Left colon (tissue), 2 donors: ENCODE data around the gene PLB1. TPM values are rescaled to one million over a fixed set of nuclear protein-coding genes. Genes with fewer than 3 reads are reported as not detected.

ENCODE experiments used
- ATAC-seq: fragments of 200-7000 bp; cut with Tn5 transposase; one replicate; pipeline ENCODE4 v1.9.1; 2020; ENCODE audit warnings: mild to moderate bottlenecking, moderate library complexity
- DNase-seq, 2 donors: peaks; one replicate each; pipeline ENCODE4 v3.0.0-alpha.2; 2020
- intact Hi-C, 2 donors: fragments of 100-400 bp; cut with DNase I in 1 of 2; cut with micrococcal nuclease in 1 of 2; formaldehyde crosslinking; loops; one replicate each; pipeline versions ENCODE4 v1.11.2 to v1.14.0; 2022; cut with DNase I, micrococcal nuclease
- total RNA-seq, 2 donors: library from RNA; stranded (reverse); fragmentation: NEBNext Ultra II Directional; extraction: Animal tissue kit (Norgen Biotek cat#: 25700); gene quantifications; one replicate each; pipeline ENCODE4 v1.2.1, GENCODE V29; 2021
- donor health status: DM: no; HTN: no; CAD: no.
- donor health status: DM: yes; HTN: yes; CAD: no.

The PLB1 gene
- total RNA-seq, 2 donors from 2014 or later = 0.98 to 4.2 TPM

DNA sequence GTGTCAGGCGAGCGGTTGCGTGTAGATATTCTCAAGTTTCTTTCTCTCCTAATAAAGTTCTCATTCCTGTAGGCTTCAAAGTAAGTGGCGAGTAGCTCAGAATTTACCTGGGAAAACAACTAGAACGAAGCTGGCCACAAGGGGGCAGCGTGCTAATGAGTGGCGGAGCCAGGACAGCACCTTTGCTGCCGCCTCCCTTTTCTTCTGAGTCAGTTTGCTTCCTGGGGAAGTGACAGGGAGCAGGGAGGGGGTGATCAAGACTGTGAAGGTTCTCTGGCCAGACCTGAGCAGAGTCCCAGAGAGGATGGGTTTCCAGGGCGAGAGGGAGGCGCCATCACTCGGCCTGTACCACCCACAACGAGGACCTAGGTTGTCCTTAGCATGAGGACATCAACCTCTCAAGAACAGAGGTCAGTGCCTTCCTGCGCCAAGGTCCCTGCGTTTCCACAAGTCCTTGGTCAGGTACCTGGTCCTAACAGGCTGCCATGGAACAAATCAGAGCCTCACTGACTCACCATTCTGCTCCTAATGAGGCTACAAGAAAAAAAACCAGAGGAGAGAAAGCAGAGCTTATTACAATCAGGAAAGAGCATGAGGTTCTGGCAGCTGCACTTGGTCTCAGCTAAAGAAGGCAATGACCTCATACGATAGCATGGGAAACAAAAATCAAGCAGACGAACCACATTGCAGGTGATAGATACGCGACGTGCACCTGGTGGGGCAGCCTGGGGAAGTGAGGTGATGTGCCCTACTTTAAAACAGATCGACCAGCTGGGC is 98.7 kb downstream of the PLB1 start:
- ATAC-seq = peak; percentile 89
- DNase-seq = peak; percentile 93 to 98
- intact Hi-C loops = loop anchor here in 1 of 2 donors (10.0 kb wide), 1 partner anchor 160 kb away; the partner anchor contains the start of gene PPP1CB

DNA sequence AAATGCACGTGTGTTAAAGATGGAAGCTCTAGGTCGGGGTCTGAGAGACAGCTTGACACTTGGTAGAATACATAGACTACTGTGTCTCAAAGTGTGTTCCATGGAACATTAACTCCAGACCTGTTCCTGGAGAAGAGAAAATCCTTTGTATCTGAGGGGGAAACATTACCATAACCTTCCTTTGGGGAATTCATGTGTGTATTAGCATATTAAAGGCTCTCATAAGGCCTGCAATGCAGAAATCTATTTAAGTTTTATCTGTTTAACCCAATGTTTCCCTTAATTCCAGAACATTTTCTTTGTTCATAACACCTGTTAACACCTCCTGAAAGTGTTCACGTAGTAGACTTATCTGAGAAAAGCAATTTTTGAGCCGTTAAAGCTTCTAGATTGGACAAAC is 99.5 kb downstream of the PLB1 start:
- no peak for ATAC-seq
- intact Hi-C loops = loop anchor here in 1 of 2 donors (10.0 kb wide), 1 partner anchor 159 kb away; the partner anchor contains the start of gene PPP1CB
- DNase-seq = no peak

DNA sequence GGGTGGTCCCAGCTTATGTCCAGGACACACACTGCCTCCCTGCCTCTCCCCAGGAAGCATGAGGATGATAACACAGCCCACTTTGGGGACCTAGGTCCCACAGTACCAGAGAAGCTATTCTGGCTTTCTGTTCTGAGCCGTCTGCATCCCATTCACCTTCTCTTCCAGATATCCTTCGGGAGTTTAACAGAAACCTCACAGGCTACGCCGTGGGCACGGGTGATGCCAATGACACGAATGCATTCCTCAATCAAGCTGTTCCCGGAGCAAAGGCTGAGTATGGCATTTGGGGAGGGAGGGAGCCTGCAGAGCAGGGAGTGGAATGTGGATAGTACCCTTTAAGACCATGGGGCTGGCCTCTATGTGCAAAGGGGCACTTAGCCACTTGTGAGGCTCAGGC is 102.6 kb downstream of the PLB1 start:
- DNase-seq (no peak), ATAC-seq (no peak)
- intact Hi-C loops = loop anchor here in 1 of 2 donors (10.0 kb wide), 1 partner anchor 156 kb away; the partner anchor contains the start of gene PPP1CB

- ATAC-seq = no peak
These were observed 104.3 kb downstream of the PLB1 start for GRCh38 chr2:28600181-28600580.

GRCh38 chr2:28601616-28602015 is 105.8 kb downstream of the PLB1 start:
- intact Hi-C loops = no loop called here
- no peak for ATAC-seq

More at GRCh38 chr2:28600181-28600580, 104.3 kb downstream of the PLB1 start:
- no peak for DNase-seq
- intact Hi-C loops = no loop called here

DNA sequence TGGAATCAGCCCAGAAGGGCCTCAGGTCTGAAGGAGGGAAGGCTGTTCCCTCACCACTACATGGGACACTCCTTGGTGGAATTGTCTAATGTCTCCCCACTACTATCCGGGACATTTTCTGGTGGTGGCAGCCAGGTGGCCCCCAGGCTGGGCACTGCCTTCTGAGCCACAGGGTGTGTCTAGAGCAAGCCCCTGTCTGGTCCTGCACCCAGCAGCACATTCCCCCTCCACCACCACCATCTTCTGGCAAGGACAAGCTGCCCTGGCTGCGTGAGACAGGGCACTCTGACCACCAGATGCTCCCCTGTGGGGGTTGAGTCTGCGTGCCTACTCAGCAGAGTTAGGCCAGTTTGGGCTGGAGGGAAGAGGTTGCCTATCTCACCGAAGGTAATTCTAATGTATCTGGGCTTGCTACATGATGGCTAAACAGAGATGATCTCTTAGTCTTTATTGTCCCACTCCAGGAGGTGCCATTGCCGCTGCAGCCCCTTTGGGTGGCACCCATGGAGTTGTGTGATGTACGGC is 106.3 kb downstream of the PLB1 start:
- DNase-seq (no peak), ATAC-seq (no peak)
- intact Hi-C loops = no loop called here

More at GRCh38 chr2:28601616-28602015, 105.8 kb downstream of the PLB1 start:
- DNase-seq = no peak

DNA sequence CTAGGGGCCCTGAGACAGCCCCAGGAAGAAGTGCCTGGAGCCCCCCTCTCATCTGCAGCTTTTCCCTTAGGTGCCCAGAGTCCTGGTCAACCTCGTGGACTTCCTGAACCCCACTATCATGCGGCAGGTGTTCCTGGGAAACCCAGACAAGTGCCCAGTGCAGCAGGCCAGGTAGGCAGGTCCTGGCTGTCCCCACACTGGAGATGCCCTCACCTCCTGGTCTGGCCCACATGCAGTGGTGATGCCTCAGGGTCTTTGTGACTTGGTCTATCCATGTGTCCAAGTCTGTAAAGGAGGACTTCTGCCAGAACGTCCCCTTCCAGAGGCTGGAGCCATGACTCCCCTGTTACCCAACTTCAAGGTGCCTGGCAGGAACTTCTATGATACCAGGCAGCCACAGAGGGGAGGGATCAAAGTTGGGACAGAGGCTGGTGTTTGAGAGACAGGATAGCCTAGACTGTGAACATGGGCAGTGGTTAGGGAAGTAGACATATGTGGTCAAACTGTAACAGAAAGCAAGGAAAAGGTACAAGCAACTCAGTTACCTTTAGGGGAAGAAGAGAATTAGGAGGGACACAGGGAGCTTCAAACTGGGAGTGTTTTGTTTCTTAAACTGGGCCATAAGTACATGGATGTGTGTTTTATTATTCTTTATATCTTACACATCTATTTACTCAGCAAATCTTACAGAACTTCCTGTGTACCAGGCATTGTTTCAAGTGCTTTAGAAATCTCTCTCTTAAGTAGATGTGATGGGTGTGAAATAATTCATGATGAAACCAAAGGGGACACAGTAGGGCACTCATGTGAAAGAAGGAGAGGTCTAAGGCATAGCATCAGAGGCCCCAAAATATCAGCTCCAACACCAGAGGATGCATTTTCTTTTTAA is 107.1 kb downstream of the PLB1 start:
- intact Hi-C loops = no loop called here
- DNase-seq (no peak), ATAC-seq (peak; percentile 68)

GRCh38 chr2:28603821-28604220 is 108.0 kb downstream of the PLB1 start:
- ATAC-seq (no peak), DNase-seq (no peak)
- intact Hi-C loops = no loop called here

GRCh38 chr2:28604284-28604843 is 108.5 kb downstream of the PLB1 start:
- DNase-seq (no peak), ATAC-seq (no peak)
- intact Hi-C loops = no loop called here

DNA sequence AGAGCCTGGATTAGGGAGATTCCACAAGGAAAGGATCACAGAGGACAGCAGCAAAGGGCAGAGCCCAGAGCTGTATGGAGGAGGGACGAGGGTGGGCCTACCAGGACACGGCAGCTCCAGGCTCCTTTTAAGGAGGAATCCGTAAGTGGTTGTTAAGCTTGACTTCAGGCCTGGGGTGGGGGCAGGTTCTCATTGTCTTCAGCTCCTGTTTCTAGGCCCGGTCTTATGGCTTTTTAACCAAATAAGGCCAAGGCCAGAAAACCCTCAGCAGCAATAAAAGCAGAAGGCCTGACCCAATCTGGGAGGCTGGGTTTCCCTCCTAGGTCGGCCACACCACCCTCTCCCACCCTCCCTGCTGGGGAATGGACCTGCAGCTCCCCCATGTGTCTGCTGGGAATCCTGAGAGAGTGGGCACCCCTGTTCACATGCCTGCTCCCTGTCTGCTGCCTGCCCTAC is 111.2 kb downstream of the PLB1 start:
- intact Hi-C loops = no loop called here

DNA sequence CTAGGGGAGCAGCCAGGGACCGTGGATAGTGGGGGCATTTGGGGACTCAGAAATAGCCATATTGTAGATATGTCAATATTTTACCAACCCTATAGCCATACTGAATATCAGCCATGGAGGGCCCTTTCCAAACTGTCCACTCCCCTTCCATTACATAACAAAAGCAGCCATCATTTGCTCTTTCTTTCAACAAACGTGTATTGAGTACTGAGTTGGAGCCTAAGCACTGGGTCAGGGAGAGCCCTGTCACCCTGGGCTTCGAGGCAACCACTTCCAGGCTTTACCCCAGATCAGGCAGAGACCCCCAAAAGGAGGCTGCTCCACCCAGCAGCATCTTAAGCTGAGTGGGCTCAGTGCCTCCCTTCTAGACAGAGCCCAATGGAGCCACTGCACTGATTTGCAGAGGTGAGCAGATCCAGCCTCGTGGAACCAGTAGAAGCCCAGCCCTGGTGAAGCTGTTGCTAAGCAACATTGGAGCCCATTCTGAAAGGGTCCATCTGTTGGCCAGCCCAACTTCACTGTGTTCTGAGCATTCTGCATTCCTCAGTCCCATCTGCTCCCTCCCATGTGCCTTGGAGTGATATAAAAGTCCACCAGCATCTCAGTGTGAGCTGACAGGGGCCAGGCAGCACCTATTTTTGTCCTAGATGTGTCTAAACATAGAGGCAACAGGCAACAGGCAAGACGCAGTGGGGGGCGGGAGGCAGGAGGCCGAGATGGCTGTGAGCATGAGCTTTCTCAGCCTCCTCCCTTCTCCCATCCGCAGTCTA is 112.1 kb downstream of the PLB1 start:
- no peak for DNase-seq
- intact Hi-C loops = no loop called here
- no peak for ATAC-seq

More for the DNA sequence above, 111.2 kb downstream of the PLB1 start:
- no peak for ATAC-seq
- peak in 1 of 2 donors; percentile 62 for DNase-seq

- ATAC-seq (no peak), DNase-seq (no peak)
- intact Hi-C loops = no loop called here
These were observed 112.9 kb downstream of the PLB1 start for GRCh38 chr2:28608500-28609424.

DNA sequence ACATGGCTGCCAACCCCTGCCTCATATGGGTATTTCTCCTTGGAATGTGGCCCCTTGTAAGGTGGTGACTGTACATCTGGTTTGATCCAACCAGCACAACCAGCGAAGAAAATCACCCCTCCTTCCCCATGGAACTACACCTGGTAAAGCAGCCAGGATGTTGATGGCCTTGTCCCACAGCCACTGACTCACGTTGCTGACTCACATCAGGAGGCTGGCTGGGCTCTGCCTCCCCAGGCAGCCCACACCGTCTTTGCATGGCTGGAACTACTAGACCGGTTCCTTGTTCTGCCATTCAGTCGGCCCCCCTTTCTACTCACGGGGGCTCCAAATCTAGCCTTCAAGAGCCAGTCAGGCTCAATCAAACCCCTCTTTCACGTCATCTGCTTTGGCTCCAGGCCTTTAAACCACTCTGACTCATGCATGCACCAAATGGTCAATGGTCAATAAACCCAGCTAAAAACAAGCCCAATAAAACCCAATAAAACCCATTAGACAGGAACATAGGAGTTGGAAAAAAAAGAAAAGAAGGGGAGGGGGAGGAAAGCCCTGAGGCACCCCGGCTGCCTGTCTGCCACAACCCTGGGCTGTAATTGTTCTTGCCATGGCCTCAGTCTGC is 114.8 kb downstream of the PLB1 start:
- peak in 1 of 2 donors; percentile 74 for DNase-seq
- ATAC-seq = peak; percentile 92
- intact Hi-C loops = no loop called here

- DNase-seq = no peak
- intact Hi-C loops = no loop called here
- no peak for ATAC-seq
These were observed 116.4 kb downstream of the PLB1 start for GRCh38 chr2:28612131-28612812.

DNA sequence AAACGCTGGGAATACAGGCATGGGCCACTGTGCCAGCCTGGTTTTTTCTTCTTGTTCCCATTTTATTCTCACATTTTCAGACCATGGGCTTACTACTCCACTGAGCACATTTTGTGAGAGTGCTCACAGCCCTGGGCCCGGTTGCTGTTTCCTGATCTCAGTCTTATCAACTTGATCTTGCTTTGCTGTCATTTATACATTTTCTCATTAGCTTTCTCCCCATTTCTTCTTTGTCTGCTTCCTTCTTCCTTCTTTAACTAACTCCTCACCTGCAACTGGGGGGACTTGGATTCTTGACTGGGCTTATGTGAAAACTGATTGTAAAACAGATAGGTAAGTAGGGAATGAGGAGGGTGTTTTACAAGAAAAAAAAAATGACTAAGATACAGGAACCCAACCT is 117.3 kb downstream of the PLB1 start:
- no peak for ATAC-seq
- intact Hi-C loops = no loop called here

More for the DNA sequence above, 117.3 kb downstream of the PLB1 start:
- no peak for DNase-seq
